RWPE2 (cell line): ENCODE data around the gene WASF3.

Experiments
- ATAC-seq: fragments of 200-7000 bp; cut with Tn5 transposase; 3 replicates; pipeline ENCODE4 v1.9.1; 2021; ENCODE audit warnings: low read depth
- DNase-seq: peaks from one replicate; pipeline ENCODE4 v3.0.0-alpha.2; 2020; ENCODE audit warnings: low spot score
- H3K27ac ChIP-seq: fragments of 450-650 bp; 2 replicates; pipeline ENCODE4 v1.5.1; 2017; ENCODE audit warnings: mild to moderate bottlenecking; ENCODE audit not compliant: poor library complexity, severe bottlenecking
- H3K27me3 ChIP-seq: fragments of 250-450 bp; sonication (Bioruptor Pico); 2 replicates; pipeline ENCODE4 v1.5.1; 2021; ENCODE audit warnings: mild to moderate bottlenecking, moderate library complexity; ENCODE audit not compliant: insufficient read depth, poor library complexity, severe bottlenecking
- H3K36me3 ChIP-seq: fragments of 250-450 bp; sonication (Bioruptor Pico); 2 replicates; pipeline ENCODE4 v1.5.1; 2020; ENCODE audit warnings: low read depth, mild to moderate bottlenecking, moderate library complexity
- H3K4me1 ChIP-seq: fragments of 250-450 bp; sonication (Bioruptor Pico); 2 replicates; pipeline ENCODE4 v1.5.1; 2021; ENCODE audit warnings: mild to moderate bottlenecking, moderate library complexity; ENCODE audit not compliant: insufficient read depth, poor library complexity, severe bottlenecking
- H3K4me3 ChIP-seq: fragments of 250-450 bp; sonication (Bioruptor Pico); 2 replicates; pipeline ENCODE4 v1.5.1; 2021; ENCODE audit warnings: mild to moderate bottlenecking, moderate library complexity; ENCODE audit not compliant: severe bottlenecking
- H3K9me3 ChIP-seq: fragments of 250-450 bp; sonication (Bioruptor Pico); 2 replicates; pipeline ENCODE4 v1.5.1; 2021; ENCODE audit warnings: mild to moderate bottlenecking, moderate library complexity; ENCODE audit not compliant: severe bottlenecking
- CTCF ChIP-seq: fragments of 450-650 bp; IDR thresholded peaks from one replicate; pipeline ENCODE4 v1.5.1; 2017; ENCODE audit warnings: mild to moderate bottlenecking, moderate library complexity; ENCODE audit not compliant: poor library complexity, severe bottlenecking

The WASF3 gene

GRCh38 chr13:26646603-26647002 lies 89.1 kb downstream of the WASF3 start:
- no peak overlapping the region for H3K4me3 ChIP-seq
- no peaks in the 10 kb centered on the region for H3K4me1 ChIP-seq
- no peak for DNase-seq
- H3K9me3 ChIP-seq, result no peaks in the 10 kb centered on the region
- no peaks in the 10 kb centered on the region for H3K27me3 ChIP-seq
- H3K27ac ChIP-seq, result no peak overlapping the region
- H3K36me3 ChIP-seq, result no peaks in the 10 kb centered on the region
- TF ChIP-seq CTCF, result no peak
- ATAC-seq, result no peak

- H3K27me3 ChIP-seq, result no peaks in the 10 kb centered on the region
- no peak for TF ChIP-seq CTCF
- no peaks in the 10 kb centered on the region for H3K4me1 ChIP-seq
- no peaks in the 10 kb centered on the region for H3K36me3 ChIP-seq
- no peak for DNase-seq
- H3K9me3 ChIP-seq, result no peaks in the 10 kb centered on the region
- no peak for ATAC-seq
- H3K27ac ChIP-seq, result no peak overlapping the region
- no peak overlapping the region for H3K4me3 ChIP-seq
These were observed 93.8 kb downstream of the WASF3 start for GRCh38 chr13:26651234-26651633.

- Histone ChIP-seq H3K9me3 (no peaks in the 10 kb centered on the region), H3K4me1 (no peaks in the 10 kb centered on the region), H3K27ac (no peak overlapping the region), H3K36me3 (no peaks in the 10 kb centered on the region; the same call in 1 of the 2 replicates), H3K27me3 (no peaks in the 10 kb centered on the region), H3K4me3 (no peak overlapping the region)
- no peak for DNase-seq
- TF ChIP-seq CTCF, result no peak
- ATAC-seq, result no peak
These were observed 95.8 kb downstream of the WASF3 start for GRCh38 chr13:26653310-26653709.

- Histone ChIP-seq H3K36me3 (no peaks in the 10 kb centered on the region; the same call in 1 of the 2 replicates), H3K27me3 (no peaks in the 10 kb centered on the region), H3K4me1 (no peaks in the 10 kb centered on the region), H3K27ac (no peak overlapping the region), H3K9me3 (no peaks in the 10 kb centered on the region), H3K4me3 (no peak overlapping the region)
- DNase-seq (no peak), ATAC-seq (no peak)
- TF ChIP-seq CTCF, result no peak
These were observed 96.4 kb downstream of the WASF3 start for GRCh38 chr13:26653842-26654241.

- Histone ChIP-seq H3K27me3 (no peaks in the 10 kb centered on the region), H3K4me3 (no peak overlapping the region), H3K4me1 (no peaks in the 10 kb centered on the region), H3K27ac (no peak overlapping the region), H3K36me3 (no peaks in the 10 kb centered on the region; the same call in 1 of the 2 replicates), H3K9me3 (no peaks in the 10 kb centered on the region)
- DNase-seq (no peak), ATAC-seq (no peak)
- peak; percentile 25 for TF ChIP-seq CTCF
These were observed 99.4 kb downstream of the WASF3 start for GRCh38 chr13:26656919-26657318.
